Prostate gland (tissue), 2 donors: ENCODE data around the gene STRN4. TPM values are rescaled to one million over a fixed set of nuclear protein-coding genes. Genes with fewer than 3 reads are reported as not detected.
"Not testable (repeated sequence)": the region's sequence is repeated elsewhere in the genome, so short reads cannot be mapped to it uniquely, and the experiment has no call there.

Source experiments
- DNase-seq: peaks from one replicate; pipeline ENCODE4 v3.0.0-alpha.2; 2019; ENCODE audit warnings: low spot score
- H3K27ac ChIP-seq, 2 donors: fragments of 200-600 bp; sonication (generic); 2 replicates each; pipeline ENCODE4 v1.5.1; 2017 to 2019
- H3K27me3 ChIP-seq: fragments of 200-600 bp; sonication (generic); replicated peaks from 2 replicates; pipeline ENCODE4 v1.5.1; 2019; ENCODE audit not compliant: insufficient read depth
- H3K36me3 ChIP-seq, 2 donors: fragments of 200-600 bp; sonication (generic); 1 replicate in 1 of 2; 2 replicates in 1 of 2; pipeline versions ENCODE4 v1.5.1 to v1.8.1; 2017 to 2019
- H3K4me1 ChIP-seq: fragments of 200-600 bp; sonication (generic); replicated peaks from 2 replicates; pipeline ENCODE4 v1.5.1; 2019
- H3K4me3 ChIP-seq, 2 donors: fragments of 200-600 bp; sonication (generic); 2 replicates each; pipeline ENCODE4 v1.5.1; 2017 to 2019
- H3K9me3 ChIP-seq: fragments of 200-600 bp; sonication (generic); 2 replicates; pipeline ENCODE4 v1.5.1; 2017
- CTCF ChIP-seq, 4 experiments: fragments of 200-600 bp in 2 of 4; fragments of 450-650 bp in 2 of 4; sonication (generic) in 2 of 4; IDR thresholded peaks; 1 replicate in 3 of 4; 2 replicates in 1 of 4; pipeline ENCODE4 v1.5.1; 2016 to 2019; ENCODE audit warnings: antibody characterized with exemption in 4 of 4, mild to moderate bottlenecking in 2 of 4, moderate library complexity in 2 of 4
- POLR2A ChIP-seq: fragments of 450-650 bp; IDR thresholded peaks from one replicate; pipeline ENCODE4 v1.6.1; 2016; ENCODE audit warnings: antibody characterized with exemption, mild to moderate bottlenecking
- POLR2AphosphoS5 ChIP-seq: sonication (generic); formaldehyde crosslinking; IDR thresholded peaks from one replicate; pipeline ENCODE4 v1.6.1; 2017; ENCODE audit warnings: antibody characterized with exemption
- WGBS: methylation state at CpG from one replicate; pipeline ENCODE4 v1.1.5; 2018; 5-methylcytosine and 5-hydroxymethylcytosine counted together
- intact Hi-C: fragments of 100-400 bp; cut with DNase I; formaldehyde crosslinking; loops from one replicate; pipeline ENCODE4 v1.14.2; 2022
- total RNA-seq, 2 donors: library from RNA; depleted of rRNA; stranded (reverse); fragments of >200 nt; gene quantifications; one replicate each; pipeline ENCODE4 v1.1.0, GENCODE V29; 2016

Gene STRN4
- total RNA-seq, 2 donors from 2014 or later = 80.7 to 221 TPM

- WGBS = 95% methylated on average over 7 of the region's 7 CpGs
- Histone ChIP-seq H3K4me3 (no peak overlapping the region), H3K27me3 (no peaks in the 10 kb centered on the region), H3K36me3 (peaks cover 6 to 9% of the 10 kb centered on the region in 2 donors), H3K9me3 (no peaks in the 10 kb centered on the region), H3K4me1 (peaks cover 13% of the 10 kb centered on the region), H3K27ac (peak overlapping the region; percentile 3 to 5)
- no peak for TF ChIP-seq POLR2AphosphoS5
- no peak for TF ChIP-seq CTCF (IDR thresholded peaks at IDR 0.05)
- TF ChIP-seq POLR2A = no peak
- intact Hi-C loops = no loop called here
- no peak for DNase-seq
Observed at GRCh38 chr19:46782355-46783019, 36.2 kb upstream of the STRN4 start.

DNA sequence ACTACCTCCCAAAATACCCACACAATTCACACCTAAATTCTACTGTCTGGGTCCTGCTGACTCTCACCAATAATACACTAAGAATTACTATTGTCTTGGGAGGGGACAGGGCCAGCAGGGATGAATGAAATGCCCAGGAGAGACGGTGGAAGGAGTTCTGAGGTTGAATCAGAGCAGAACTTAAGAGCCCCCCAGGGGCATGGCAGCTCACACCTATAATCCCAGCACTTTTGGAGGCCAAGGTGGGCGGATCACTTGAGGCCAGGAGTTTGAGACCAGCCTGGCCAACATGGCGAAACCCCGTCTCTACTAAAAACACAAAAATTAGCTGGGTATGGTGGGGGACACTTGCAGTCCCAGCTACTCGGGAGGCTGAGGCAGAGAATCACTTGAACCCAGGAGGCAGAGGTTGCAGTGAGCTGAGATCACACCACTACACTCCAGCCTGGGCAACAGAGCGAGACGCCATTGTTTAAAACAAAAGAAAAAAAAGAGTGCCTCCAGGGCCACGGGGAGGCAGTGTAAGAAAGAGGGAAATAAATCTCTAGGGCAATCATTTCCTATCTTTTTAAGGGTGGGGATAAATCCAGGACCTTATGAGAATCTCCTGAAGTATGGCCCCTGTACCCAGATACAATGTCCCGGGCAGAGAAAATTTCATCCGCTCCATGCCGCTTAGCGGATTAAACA, 31.9 kb upstream of the STRN4 start:
- WGBS = 94% methylated on average over 12 of the region's 12 CpGs
- H3K9me3 ChIP-seq, H3K27me3 ChIP-seq, H3K4me1 ChIP-seq, DNase-seq, intact Hi-C loops, H3K4me3 ChIP-seq: not testable (repeated sequence)
- peak overlapping the region in 1 of 2 donors; percentile 30 for H3K27ac ChIP-seq
- H3K36me3 ChIP-seq = peaks cover 24 to 34% of the 10 kb centered on the region in 2 donors

- Histone ChIP-seq H3K27me3 (no peaks in the 10 kb centered on the region), H3K27ac (peak overlapping the region in 1 of 2 donors; percentile 30), H3K4me3 (no peak overlapping the region), H3K9me3 (no peaks in the 10 kb centered on the region), H3K36me3 (peaks cover 24 to 34% of the 10 kb centered on the region in 2 donors), H3K4me1 (no peaks in the 10 kb centered on the region)
- intact Hi-C loops = no loop called here
- DNase-seq = no peak
- 94% methylated on average over 32 of the region's 33 CpGs for WGBS
- TF ChIP-seq POLR2A (no peak), POLR2AphosphoS5 (no peak), CTCF (IDR thresholded peaks at IDR 0.05) (no peak)
Observed at GRCh38 chr19:46776927-46777911, 31.0 kb upstream of the STRN4 start.

- no peaks in the 10 kb centered on the region for H3K27me3 ChIP-seq
- no peak for TF ChIP-seq POLR2A
- no peak for TF ChIP-seq POLR2AphosphoS5
- no peak for TF ChIP-seq CTCF (IDR thresholded peaks at IDR 0.05)
- intact Hi-C loops = no loop called here
- no peaks in the 10 kb centered on the region for H3K9me3 ChIP-seq
- peaks cover 19 to 34% of the 10 kb centered on the region in 2 donors for H3K36me3 ChIP-seq
- no peak for DNase-seq
- H3K4me1 ChIP-seq = no peaks in the 10 kb centered on the region
- no peak overlapping the region for H3K4me3 ChIP-seq
- 96% methylated on average over 11 of the region's 11 CpGs for WGBS
- no peak overlapping the region for H3K27ac ChIP-seq
Observed at GRCh38 chr19:46775642-46776258, 29.5 kb upstream of the STRN4 start.

- Histone ChIP-seq H3K4me1 (peaks cover 4% of the 10 kb centered on the region), H3K36me3 (peaks cover 18 to 28% of the 10 kb centered on the region in 2 donors), H3K27me3 (no peaks in the 10 kb centered on the region), H3K27ac (no peak overlapping the region), H3K9me3 (no peaks in the 10 kb centered on the region), H3K4me3 (no peak overlapping the region)
- WGBS = 77% methylated on average over 7 of the region's 7 CpGs
- TF ChIP-seq POLR2A (no peak), POLR2AphosphoS5 (no peak), CTCF (IDR thresholded peaks at IDR 0.05) (no peak)
- intact Hi-C loops = no loop called here
- DNase-seq = no peak
Observed at GRCh38 chr19:46773018-46773399, 26.8 kb upstream of the STRN4 start.
